ENCODE results near the gene FBLN2.

DNA sequence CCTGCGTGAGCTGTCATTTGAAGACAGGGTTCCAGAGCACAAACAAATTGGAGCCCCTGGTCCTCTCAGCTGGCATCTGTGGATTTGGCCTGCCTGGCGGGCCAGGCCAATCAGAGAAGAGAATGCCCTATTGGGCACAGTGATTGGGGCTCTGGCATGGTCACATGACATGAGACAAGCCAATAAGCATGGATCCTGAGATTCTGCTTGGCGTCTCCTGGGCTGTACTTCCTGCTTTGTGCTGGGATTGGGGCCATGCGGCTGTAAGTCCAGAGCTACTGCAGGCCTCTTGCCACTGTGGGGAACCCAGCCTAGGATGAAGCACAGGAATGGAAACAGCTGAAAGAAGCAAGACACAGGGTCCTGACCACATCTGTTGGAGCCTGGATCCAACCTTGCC lies 121.4 kb downstream of the FBLN2 start:
- TF ChIP-seq, protein P1, sequence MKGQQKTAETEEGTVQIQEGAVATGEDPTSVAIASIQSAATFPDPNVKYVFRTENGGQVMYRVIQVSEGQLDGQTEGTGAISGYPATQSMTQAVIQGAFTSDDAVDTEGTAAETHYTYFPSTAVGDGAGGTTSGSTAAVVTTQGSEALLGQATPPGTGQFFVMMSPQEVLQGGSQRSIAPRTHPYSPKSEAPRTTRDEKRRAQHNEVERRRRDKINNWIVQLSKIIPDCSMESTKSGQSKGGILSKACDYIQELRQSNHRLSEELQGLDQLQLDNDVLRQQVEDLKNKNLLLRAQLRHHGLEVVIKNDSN (IDR thresholded peaks at IDR 0.05), result peak; percentile 81
- TF ChIP-seq, protein P2, sequence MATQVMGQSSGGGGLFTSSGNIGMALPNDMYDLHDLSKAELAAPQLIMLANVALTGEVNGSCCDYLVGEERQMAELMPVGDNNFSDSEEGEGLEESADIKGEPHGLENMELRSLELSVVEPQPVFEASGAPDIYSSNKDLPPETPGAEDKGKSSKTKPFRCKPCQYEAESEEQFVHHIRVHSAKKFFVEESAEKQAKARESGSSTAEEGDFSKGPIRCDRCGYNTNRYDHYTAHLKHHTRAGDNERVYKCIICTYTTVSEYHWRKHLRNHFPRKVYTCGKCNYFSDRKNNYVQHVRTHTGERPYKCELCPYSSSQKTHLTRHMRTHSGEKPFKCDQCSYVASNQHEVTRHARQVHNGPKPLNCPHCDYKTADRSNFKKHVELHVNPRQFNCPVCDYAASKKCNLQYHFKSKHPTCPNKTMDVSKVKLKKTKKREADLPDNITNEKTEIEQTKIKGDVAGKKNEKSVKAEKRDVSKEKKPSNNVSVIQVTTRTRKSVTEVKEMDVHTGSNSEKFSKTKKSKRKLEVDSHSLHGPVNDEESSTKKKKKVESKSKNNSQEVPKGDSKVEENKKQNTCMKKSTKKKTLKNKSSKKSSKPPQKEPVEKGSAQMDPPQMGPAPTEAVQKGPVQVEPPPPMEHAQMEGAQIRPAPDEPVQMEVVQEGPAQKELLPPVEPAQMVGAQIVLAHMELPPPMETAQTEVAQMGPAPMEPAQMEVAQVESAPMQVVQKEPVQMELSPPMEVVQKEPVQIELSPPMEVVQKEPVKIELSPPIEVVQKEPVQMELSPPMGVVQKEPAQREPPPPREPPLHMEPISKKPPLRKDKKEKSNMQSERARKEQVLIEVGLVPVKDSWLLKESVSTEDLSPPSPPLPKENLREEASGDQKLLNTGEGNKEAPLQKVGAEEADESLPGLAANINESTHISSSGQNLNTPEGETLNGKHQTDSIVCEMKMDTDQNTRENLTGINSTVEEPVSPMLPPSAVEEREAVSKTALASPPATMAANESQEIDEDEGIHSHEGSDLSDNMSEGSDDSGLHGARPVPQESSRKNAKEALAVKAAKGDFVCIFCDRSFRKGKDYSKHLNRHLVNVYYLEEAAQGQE (IDR thresholded peaks at IDR 0.05; ENCODE audit: low read depth), result no peak
- TF ChIP-seq, protein P3, sequence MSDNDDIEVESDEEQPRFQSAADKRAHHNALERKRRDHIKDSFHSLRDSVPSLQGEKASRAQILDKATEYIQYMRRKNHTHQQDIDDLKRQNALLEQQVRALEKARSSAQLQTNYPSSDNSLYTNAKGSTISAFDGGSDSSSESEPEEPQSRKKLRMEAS (IDR thresholded peaks at IDR 0.05), result peak; percentile 33; the same call in 1 of the 2 replicates
- TF ChIP-seq FOXM1 (IDR thresholded peaks at IDR 0.05; ENCODE audit: borderline replicate concordance, low read depth), result no peak
- TF ChIP-seq EP300 (IDR thresholded peaks at IDR 0.05; ENCODE audit: borderline replicate concordance), result no peak
